ENCODE data around the gene MAPK10. TPM values are rescaled to one million over a fixed set of nuclear protein-coding genes. Genes with fewer than 3 reads are reported as not detected.

The MAPK10 gene
- total and polyA plus RNA-seq, 2 experiments from 2014 or later = 5.9 to 14.8 TPM

- TF ChIP-seq EZH2 (IDR thresholded peaks at IDR 0.05; ENCODE audit: borderline replicate concordance) = no peak
- TF ChIP-seq, protein P1, sequence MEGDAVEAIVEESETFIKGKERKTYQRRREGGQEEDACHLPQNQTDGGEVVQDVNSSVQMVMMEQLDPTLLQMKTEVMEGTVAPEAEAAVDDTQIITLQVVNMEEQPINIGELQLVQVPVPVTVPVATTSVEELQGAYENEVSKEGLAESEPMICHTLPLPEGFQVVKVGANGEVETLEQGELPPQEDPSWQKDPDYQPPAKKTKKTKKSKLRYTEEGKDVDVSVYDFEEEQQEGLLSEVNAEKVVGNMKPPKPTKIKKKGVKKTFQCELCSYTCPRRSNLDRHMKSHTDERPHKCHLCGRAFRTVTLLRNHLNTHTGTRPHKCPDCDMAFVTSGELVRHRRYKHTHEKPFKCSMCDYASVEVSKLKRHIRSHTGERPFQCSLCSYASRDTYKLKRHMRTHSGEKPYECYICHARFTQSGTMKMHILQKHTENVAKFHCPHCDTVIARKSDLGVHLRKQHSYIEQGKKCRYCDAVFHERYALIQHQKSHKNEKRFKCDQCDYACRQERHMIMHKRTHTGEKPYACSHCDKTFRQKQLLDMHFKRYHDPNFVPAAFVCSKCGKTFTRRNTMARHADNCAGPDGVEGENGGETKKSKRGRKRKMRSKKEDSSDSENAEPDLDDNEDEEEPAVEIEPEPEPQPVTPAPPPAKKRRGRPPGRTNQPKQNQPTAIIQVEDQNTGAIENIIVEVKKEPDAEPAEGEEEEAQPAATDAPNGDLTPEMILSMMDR (IDR thresholded peaks at IDR 0.05; ENCODE audit: poor library complexity) = no peak
- TF ChIP-seq EZH2phosphoT487 (IDR thresholded peaks at IDR 0.05; ENCODE audit: low read depth, severe bottlenecking, unreplicated experiment) = no peak
- Histone ChIP-seq H3K27ac (no peak overlapping the region), H3K27me3 (no peaks in the 10 kb centered on the region), H3K9me3 (ENCODE audit: low read depth) (no peaks in the 10 kb centered on the region), H2AFZ (no peak overlapping the region), H3K4me1 (ENCODE audit: insufficient read depth) (no peaks in the 10 kb centered on the region), H4K20me1 (ENCODE audit: insufficient read depth, poor library complexity, severe bottlenecking) (no peaks in the 10 kb centered on the region), H3K9me2 (replicated peaks; ENCODE audit: insufficient read depth) (no peaks in the 10 kb centered on the region), H3K4me3 (no peak overlapping the region), H3K36me3 (replicated peaks; ENCODE audit: insufficient read depth, low read depth) (no peaks in the 10 kb centered on the region), H3K4me2 (no peak overlapping the region), H3K79me2 (no peaks in the 10 kb centered on the region)
- whole genome bisulfite sequencing (ENCODE audit: low lambda C conversion rate, missing lambda C conversion rate) = 12% methylated on average over 1 of the region's 1 CpG
- peak; percentile 12 for DNase-seq (ENCODE audit: low spot score)
Measured at GRCh38 chr4:86055898-86056297, 304.0 kb downstream of the MAPK10 start.

DNA sequence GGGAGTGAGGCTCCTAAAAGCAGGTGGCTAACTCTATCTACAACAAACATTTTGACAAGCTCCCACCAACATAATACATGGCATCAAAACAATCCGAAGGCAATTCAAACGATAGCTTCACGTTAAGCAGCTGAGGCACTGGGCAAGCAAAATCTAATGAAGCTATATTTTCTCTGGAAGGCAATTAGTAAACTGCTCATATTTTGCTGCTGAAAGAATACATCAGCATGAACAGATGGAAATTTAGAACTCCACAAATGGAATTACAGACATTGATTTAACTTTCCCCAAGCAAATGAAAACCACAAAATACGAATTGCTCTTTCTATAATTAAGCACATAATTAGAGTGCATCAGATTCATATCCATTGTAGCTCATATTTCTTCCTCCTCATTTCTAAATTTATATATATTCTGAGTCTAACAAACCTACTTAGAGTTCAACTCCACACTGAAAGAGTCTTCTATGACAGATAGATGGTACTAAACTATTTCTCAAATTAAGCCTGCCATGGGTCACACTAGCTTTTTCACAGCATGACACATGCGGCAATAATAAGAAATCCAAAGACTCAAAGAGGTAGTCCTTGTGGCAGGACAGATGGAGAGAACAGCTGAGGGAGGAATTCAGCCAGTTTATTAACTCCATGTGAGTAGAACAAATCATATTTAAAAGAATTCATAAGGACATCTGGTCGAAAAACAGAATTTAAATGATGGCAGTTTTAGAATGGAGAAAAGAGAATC lies 305.4 kb downstream of the MAPK10 start:
- Histone ChIP-seq H3K9me3 (ENCODE audit: low read depth) (no peaks in the 10 kb centered on the region), H3K9me2 (replicated peaks; ENCODE audit: insufficient read depth) (no peaks in the 10 kb centered on the region), H3K4me2 (no peak overlapping the region), H3K27me3 (no peaks in the 10 kb centered on the region), H3K79me2 (no peaks in the 10 kb centered on the region), H3K27ac (no peak overlapping the region), H3K4me1 (ENCODE audit: insufficient read depth) (no peaks in the 10 kb centered on the region), H3K36me3 (replicated peaks; ENCODE audit: insufficient read depth, low read depth) (no peaks in the 10 kb centered on the region), H2AFZ (no peak overlapping the region), H3K4me3 (no peak overlapping the region), H4K20me1 (ENCODE audit: insufficient read depth, poor library complexity, severe bottlenecking) (no peaks in the 10 kb centered on the region)
- no peak for DNase-seq (ENCODE audit: low spot score)
- TF ChIP-seq EZH2 (IDR thresholded peaks at IDR 0.05; ENCODE audit: borderline replicate concordance) = no peak
- no peak for TF ChIP-seq EZH2phosphoT487 (IDR thresholded peaks at IDR 0.05; ENCODE audit: low read depth, severe bottlenecking, unreplicated experiment)
- TF ChIP-seq, protein P1 (IDR thresholded peaks at IDR 0.05; ENCODE audit: poor library complexity) = no peak
- 85% methylated on average over 6 of the region's 6 CpGs for whole genome bisulfite sequencing (ENCODE audit: low lambda C conversion rate, missing lambda C conversion rate)

DNA sequence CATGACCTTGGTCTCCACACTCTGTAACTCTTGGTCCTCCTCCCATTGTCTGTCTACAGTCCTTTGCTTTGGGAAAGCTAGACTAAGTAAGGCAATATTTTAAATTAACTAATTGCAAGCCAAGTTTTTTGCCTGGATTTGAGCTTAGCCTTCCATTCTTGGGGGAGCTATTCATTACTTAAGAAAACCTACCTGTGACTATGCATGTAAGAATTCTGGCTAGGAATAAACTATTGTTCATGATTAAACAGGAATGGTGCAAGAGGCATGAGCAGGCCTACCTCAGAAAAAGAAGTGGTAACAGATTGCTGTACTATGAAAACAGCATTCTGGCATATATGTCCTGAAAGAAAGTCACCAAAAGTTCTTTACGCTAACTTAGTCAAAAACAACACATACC lies 309.4 kb downstream of the MAPK10 start:
- Histone ChIP-seq H3K79me2 (no peaks in the 10 kb centered on the region), H2AFZ (no peak overlapping the region), H3K27ac (no peak overlapping the region), H3K4me2 (no peak overlapping the region), H3K4me3 (no peak overlapping the region), H3K27me3 (no peaks in the 10 kb centered on the region), H3K4me1 (ENCODE audit: insufficient read depth) (no peaks in the 10 kb centered on the region), H3K36me3 (replicated peaks; ENCODE audit: insufficient read depth, low read depth) (no peaks in the 10 kb centered on the region), H4K20me1 (ENCODE audit: insufficient read depth, poor library complexity, severe bottlenecking) (no peaks in the 10 kb centered on the region), H3K9me3 (ENCODE audit: low read depth) (no peaks in the 10 kb centered on the region), H3K9me2 (replicated peaks; ENCODE audit: insufficient read depth) (no peaks in the 10 kb centered on the region)
- DNase-seq (ENCODE audit: low spot score) = no peak
- WGBS (ENCODE audit: low lambda C conversion rate, missing lambda C conversion rate) = 93% methylated on average over 1 of the region's 1 CpG
- TF ChIP-seq, protein P1 (IDR thresholded peaks at IDR 0.05; ENCODE audit: poor library complexity) = no peak
- TF ChIP-seq EZH2phosphoT487 (IDR thresholded peaks at IDR 0.05; ENCODE audit: low read depth, severe bottlenecking, unreplicated experiment) (no peak), EZH2 (IDR thresholded peaks at IDR 0.05; ENCODE audit: borderline replicate concordance) (no peak)

Measured in hepatocyte (in vitro differentiated cells).